KOPT-K1 (cell line): ENCODE measurements around the gene UBR1.

ENCODE experiments used
- H3K27ac ChIP-seq: fragments of 200-600 bp; sonication (generic); 2 replicates; pipeline ENCODE4 v1.5.1; 2016; ENCODE audit warnings: antibody characterized with exemption, mild to moderate bottlenecking, low read depth, low read length; ENCODE audit not compliant: poor library complexity, severe bottlenecking
- H3K36me3 ChIP-seq: fragments of 200-600 bp; sonication (generic); 2 replicates; pipeline ENCODE4 v1.5.1; 2017; ENCODE audit warnings: antibody characterized with exemption, mild to moderate bottlenecking, low read length, moderate library complexity; ENCODE audit not compliant: insufficient read depth
- H3K9me3 ChIP-seq: fragments of 200-600 bp; sonication (generic); 2 replicates; pipeline ENCODE4 v1.5.1; 2017; ENCODE audit warnings: antibody characterized with exemption, low read length, mild to moderate bottlenecking; ENCODE audit not compliant: insufficient read depth, poor library complexity, severe bottlenecking

UBR1 gene

GRCh38 chr15:43095708-43096347 is 10.0 kb downstream of the UBR1 start:
- H3K36me3 ChIP-seq = peaks cover 43% of the 10 kb centered on the region
- no peaks in the 10 kb centered on the region for H3K9me3 ChIP-seq
- H3K27ac ChIP-seq = no peak overlapping the region

DNA sequence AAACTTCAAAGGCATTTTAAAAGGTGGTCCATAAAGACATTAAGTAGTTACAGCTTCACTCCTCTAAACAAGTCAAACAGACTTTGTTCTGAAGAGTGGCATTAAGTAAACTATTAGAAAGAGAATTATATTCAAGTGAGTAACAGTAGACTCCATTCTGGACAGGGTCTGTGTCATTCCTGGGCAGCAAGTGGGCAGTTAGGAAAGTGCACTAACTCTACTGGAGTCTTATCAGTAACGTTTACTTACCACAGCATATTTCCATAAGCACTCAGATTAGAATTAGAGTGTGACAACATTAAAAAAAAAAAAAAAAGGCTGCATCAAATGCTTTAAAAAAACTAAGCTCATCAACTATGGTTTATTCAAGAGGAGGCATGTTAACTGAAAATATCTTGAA is 10.6 kb downstream of the UBR1 start:
- H3K27ac ChIP-seq = no peak overlapping the region
- H3K36me3 ChIP-seq = peaks cover 38% of the 10 kb centered on the region
- no peaks in the 10 kb centered on the region for H3K9me3 ChIP-seq

- peaks cover 34% of the 10 kb centered on the region for H3K36me3 ChIP-seq
- no peaks in the 10 kb centered on the region for H3K9me3 ChIP-seq
- H3K27ac ChIP-seq = no peak overlapping the region
These were observed 11.3 kb downstream of the UBR1 start for GRCh38 chr15:43094416-43095030.

GRCh38 chr15:43093026-43093425 is 12.8 kb downstream of the UBR1 start:
- Histone ChIP-seq H3K27ac (no peak overlapping the region), H3K9me3 (no peaks in the 10 kb centered on the region), H3K36me3 (peaks cover 34% of the 10 kb centered on the region)

DNA sequence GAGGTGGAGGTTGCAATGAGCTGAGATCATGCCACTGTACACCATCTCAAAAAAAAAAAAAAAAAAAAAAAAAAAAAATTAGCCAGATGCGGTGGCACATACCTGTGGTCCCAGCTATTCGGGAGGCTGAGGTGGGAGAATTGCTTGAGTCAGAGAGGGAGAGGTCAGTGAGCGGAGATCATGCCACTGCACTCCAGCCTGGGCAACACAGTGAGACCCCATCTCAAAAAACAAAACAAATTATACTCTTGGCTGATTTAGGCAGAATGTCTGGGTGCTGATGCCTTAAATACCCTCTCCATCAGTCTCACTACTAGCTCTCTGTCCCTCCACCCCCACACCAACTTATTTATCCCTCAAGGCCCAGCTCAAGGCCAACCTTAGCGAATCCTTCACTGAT is 14.0 kb downstream of the UBR1 start:
- Histone ChIP-seq H3K27ac (no peak overlapping the region), H3K36me3 (peaks cover 27% of the 10 kb centered on the region), H3K9me3 (no peaks in the 10 kb centered on the region)

- Histone ChIP-seq H3K27ac (no peak overlapping the region), H3K36me3 (peaks cover 52% of the 10 kb centered on the region), H3K9me3 (no peaks in the 10 kb centered on the region)
These were observed 19.3 kb downstream of the UBR1 start for GRCh38 chr15:43086551-43086950.

GRCh38 chr15:43085921-43086320 is 19.9 kb downstream of the UBR1 start:
- Histone ChIP-seq H3K36me3 (peaks cover 54% of the 10 kb centered on the region), H3K9me3 (no peaks in the 10 kb centered on the region), H3K27ac (no peak overlapping the region)

DNA sequence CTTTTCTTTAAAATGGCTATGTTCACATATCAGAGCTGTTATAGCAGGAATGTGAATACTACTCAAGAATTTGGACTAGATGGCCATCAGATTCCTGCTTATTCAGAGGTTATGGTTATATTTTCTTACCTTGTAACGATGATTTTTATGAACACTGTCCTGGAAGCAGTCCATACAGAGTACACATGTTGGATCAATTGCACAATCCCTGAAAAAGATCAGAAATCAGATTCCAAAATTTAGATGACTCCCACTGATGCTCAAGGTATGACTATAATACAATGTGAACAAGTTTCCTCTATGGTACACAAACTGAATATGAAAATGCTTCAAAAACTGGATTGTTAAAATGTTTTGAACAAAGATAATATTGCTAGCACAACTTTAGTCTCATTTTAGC is 23.3 kb downstream of the UBR1 start:
- H3K9me3 ChIP-seq = no peaks in the 10 kb centered on the region
- peaks cover 70% of the 10 kb centered on the region for H3K36me3 ChIP-seq
- H3K27ac ChIP-seq = no peak overlapping the region

DNA sequence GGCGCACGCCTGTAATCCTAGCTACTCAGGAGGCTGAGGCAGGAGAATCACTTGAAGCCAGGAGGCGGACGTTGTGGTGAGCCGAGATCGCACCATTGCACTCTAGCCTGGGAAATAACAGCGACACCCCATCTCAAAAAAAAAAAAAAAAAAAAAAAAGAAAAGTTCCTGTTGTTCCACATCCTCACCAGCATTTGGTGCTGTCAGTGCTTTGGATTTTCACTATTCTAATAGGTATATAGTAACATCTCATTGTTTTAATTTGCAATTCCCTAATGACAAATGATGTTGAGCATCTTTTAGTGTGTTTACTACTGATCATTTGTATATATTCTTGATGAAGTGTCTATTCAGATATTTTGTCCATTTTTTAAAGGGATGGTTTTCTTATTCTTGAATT is 24.6 kb downstream of the UBR1 start:
- Histone ChIP-seq H3K9me3 (no peaks in the 10 kb centered on the region), H3K36me3 (peaks cover 65% of the 10 kb centered on the region), H3K27ac (no peak overlapping the region)

- H3K9me3 ChIP-seq = no peaks in the 10 kb centered on the region
- H3K27ac ChIP-seq = no peak overlapping the region
- peaks cover 88% of the 10 kb centered on the region for H3K36me3 ChIP-seq
These were observed 34.4 kb downstream of the UBR1 start for GRCh38 chr15:43071451-43071850.

DNA sequence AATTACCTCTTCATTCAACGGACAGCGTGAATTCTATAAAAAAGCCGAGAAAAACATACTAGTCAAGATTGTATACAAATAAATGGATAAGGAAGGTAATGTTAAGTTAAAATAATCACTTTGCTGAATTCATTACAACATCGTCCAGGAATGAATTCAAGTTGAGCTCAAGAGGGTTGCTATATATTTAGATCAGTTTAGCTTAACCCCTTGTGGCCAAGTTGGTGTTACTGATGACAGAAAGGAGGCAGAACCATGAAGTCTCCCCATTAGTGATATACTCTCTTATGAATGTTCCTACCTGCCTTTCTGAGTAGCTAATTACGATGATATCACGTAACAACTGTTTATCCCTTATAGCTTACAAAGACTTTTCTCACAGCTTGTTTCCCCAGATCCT is 34.9 kb downstream of the UBR1 start:
- Histone ChIP-seq H3K9me3 (no peaks in the 10 kb centered on the region), H3K27ac (no peak overlapping the region), H3K36me3 (peaks cover 93% of the 10 kb centered on the region)

DNA sequence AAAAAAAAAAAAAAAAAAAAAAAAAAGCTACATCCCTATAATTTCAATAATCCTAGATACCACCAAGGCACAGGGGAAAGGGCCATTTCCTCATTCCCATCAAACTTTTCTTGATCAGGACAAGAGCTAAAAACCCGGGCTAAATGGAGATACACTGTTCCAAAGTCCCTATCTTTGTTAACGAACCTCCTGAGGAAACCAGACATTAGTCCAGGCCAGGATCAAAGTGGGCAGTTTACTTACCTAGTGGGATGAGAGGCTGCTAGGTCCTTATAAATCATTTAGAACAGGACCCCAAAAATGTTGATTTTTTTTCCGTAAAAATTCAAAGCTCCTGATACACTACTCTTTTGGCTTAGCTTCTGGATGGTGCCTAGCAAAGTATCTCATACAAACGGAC is 35.6 kb downstream of the UBR1 start:
- Histone ChIP-seq H3K36me3 (peaks cover 100% of the 10 kb centered on the region), H3K27ac (no peak overlapping the region)

GRCh38 chr15:43067717-43068461 is 37.9 kb downstream of the UBR1 start:
- Histone ChIP-seq H3K27ac (no peak overlapping the region), H3K36me3 (peaks cover 82% of the 10 kb centered on the region)

More for the DNA sequence above, 35.6 kb downstream of the UBR1 start:
- H3K9me3 ChIP-seq = no peaks in the 10 kb centered on the region

DNA sequence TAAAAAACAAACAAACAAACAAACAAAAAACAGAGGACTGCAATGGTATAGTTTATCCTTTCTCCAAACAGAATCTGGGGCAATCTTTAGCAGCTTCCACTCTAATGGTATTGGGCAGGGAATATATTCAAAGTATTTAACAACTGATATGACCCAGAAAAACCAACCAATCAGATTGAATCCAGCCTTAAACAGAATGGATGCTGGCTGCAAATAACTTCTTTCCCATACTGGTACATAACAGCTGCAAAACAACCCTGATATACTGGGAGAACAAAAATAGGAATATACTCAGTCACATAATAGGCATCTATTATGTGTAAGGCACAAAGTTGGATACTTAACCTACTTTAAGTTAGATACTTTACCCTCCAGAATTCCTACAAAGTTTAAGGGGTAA is 49.1 kb downstream of the UBR1 start:
- Histone ChIP-seq H3K9me3 (no peaks in the 10 kb centered on the region), H3K27ac (no peak overlapping the region), H3K36me3 (peaks cover 96% of the 10 kb centered on the region)

More at GRCh38 chr15:43067717-43068461, 37.9 kb downstream of the UBR1 start:
- H3K9me3 ChIP-seq = no peaks in the 10 kb centered on the region

DNA sequence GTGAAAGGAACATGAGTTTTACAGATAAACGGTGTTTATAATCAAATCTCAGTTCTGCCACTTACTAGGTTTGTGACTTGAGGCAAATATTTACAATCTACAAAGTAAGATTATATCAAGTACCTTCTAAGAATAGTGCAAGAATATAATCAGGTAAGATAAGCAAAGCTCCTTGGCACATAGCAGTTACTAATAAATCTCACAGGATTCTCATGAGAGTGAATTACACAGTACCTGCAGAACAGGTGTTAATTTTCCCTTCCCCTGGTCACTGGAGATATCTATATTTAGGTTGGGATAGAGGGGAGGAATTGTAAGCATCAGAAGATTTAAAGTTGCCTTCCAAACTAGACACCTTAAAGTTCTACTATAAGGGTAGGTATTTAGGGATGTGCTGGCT is 53.0 kb downstream of the UBR1 start:
- peaks cover 90% of the 10 kb centered on the region for H3K36me3 ChIP-seq

More for the DNA sequence above, 53.0 kb downstream of the UBR1 start:
- no peak overlapping the region for H3K27ac ChIP-seq
- H3K9me3 ChIP-seq = no peaks in the 10 kb centered on the region
